ENCODE results near the gene TRPC4.

The TRPC4 gene

GRCh38 chr13:37709318-37709717 lies 160.3 kb downstream of the TRPC4 start:
- no peak for DNase-seq

DNA sequence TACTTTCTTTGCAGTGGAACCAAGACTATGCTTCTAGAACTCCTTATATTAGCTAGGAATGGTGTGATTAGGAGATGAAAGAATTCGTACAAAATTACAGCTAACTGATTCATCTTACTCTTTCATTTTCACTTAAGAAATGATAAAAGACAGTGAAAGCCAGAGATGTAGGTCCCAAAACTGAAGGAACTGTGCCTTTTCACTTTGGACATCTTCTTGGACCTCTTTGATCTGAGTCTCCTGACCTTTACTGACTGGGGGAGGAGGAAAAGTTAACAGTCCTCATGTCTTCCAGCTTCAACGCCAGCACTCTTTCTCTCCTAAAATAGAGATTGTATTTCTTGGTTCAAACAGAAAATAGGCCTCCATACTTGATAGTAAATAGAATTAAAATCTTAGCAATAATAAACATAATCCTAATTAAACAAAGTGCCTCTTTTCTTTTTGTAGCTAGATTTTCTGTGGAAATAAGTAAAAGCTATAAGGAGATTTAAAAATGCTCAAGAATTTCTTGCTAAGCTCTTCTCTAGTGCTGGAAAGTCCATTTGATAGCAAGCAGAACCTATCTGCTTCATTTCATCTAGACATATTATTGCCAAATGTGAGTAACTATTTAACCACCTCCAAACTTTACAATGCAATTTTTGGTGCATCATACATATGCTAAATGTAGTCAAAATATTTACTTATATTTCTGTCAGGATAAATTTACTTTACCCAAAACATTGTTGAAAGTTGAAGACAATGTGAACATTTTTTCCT lies 161.7 kb downstream of the TRPC4 start:
- no peak for DNase-seq

GRCh38 chr13:37706041-37706440 lies 163.5 kb downstream of the TRPC4 start:
- DNase-seq, result no peak

- no peak for DNase-seq
Observed at GRCh38 chr13:37701972-37702371, 167.6 kb downstream of the TRPC4 start.

GRCh38 chr13:37701306-37701705 lies 168.3 kb downstream of the TRPC4 start:
- DNase-seq, result no peak

- no peak for DNase-seq
Observed at GRCh38 chr13:37700887-37701286, 168.7 kb downstream of the TRPC4 start.

DNA sequence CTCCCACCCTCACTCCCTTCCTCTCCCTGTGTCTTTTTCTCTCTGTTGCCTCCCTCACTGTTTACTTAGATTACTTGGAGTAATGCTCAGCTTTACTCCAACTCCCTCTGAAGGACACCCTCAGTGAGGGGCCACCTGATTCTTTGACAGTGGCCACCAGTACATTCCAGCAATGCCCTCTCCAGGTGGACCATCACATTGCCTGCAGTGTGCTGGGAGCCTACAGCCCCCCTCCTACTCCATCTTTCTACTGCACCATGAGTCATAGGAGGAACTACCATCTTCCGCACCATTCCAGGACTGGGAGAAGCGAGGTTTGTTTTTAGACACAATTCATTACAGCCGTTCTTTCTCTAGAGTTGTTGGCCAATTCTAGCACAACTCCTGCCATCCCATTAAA lies 174.4 kb downstream of the TRPC4 start:
- DNase-seq, result no peak

- DNase-seq, result no peak
Observed at GRCh38 chr13:37690361-37690760, 179.2 kb downstream of the TRPC4 start.

- DNase-seq, result no peak
Observed at GRCh38 chr13:37686501-37686900, 183.1 kb downstream of the TRPC4 start.

DNA sequence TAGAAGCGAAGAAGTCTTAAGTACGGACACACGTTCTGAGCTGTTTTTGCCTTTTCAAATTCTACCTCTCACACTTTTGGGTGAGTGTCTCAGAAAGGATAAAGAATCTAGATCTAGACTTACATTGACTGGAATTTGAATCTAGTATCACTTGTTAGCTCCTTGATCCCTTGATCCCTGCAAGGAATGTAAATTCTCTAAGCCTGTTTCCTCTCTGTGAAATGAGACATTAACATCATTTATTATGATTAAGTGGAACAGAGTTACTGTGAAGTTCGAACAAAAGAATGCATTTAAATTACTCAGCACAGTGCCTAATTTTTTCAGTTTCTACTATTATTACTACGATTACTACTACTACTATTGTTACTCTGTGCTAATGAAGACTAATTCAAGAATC lies 184.4 kb downstream of the TRPC4 start:
- DNase-seq, result no peak

- no peak for DNase-seq
Observed at GRCh38 chr13:37682496-37682895, 187.1 kb downstream of the TRPC4 start.

DNA sequence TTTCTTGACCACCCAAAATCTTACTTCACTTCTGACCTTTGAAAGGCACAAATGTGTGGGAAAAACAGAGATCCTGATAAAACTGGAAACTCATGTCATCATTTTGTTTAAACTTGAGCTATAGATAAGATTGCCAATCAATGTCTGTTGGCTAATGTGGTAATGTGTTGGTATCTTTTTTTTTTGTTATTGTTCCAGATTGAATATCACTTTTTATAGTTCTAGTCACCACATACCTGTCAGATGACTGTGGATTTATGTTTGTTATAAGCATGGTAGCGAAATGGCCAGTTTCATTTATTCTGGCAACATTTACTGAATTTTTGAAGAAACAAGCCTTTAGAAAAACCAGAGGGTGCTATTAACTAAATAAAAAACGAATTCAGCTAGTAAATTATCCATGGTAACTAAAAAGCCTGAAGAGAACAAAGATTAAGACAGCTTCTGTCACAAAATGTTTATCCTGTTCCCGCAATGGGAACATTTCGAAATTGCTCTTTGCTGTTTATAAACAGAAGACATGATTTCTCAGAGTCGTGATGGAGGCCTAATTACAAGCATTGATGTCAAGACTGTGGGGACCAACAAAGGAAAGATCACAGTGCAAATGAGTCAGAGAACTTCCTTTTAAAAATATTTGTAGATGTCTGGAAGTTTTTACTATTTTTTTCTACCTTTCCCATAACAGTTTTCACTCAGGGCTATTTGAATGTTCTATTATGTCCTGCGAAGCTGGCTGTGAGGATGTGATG lies 188.1 kb downstream of the TRPC4 start:
- DNase-seq, result no peak

GRCh38 chr13:37680137-37680536 lies 189.4 kb downstream of the TRPC4 start:
- no peak for DNase-seq

DNA sequence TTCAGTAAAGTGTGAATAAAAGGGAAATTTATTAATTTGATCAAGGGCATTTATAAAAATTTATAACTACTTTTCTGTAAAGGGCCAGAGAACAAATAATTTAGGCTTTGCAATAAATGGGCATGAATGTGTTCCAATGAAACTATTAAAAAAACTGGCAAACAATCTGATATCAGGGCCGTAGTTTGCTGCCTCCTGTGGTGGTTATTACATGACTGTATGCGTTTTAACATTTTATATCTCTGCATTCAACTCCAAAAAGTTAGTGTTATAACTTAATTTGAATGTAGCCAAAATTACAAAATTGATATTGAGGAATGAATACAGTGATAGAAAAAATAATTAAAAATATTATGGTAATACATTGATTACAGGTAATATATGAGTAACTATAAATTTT lies 190.5 kb downstream of the TRPC4 start:
- DNase-seq, result no peak

- DNase-seq, result no peak
Observed at GRCh38 chr13:37669845-37670244, 199.7 kb downstream of the TRPC4 start.

GRCh38 chr13:37667702-37668101 lies 201.9 kb downstream of the TRPC4 start:
- no peak for DNase-seq

DNA sequence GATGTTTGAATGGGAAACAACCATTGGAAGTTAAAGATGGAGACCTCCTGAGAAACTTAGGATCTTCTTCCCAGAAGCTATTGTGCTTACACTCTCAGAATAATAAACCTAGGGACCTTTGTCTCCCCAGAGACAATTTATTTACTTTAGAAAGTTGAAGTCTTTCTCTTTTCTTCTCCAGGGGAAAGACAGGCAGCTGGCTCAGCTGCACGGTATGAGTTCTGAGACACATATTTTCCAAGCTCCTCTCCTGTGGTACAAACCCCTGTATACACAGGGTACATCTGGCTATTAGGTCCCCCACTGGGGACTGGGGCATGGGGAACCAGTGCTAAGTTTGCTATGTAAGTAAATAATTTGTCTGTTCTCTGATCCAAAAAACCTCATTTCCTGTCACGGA lies 203.5 kb downstream of the TRPC4 start:
- no peak for DNase-seq

GRCh38 chr13:37665420-37665819 lies 204.2 kb downstream of the TRPC4 start:
- DNase-seq, result no peak

GRCh38 chr13:37663724-37664123 lies 205.8 kb downstream of the TRPC4 start:
- no peak for DNase-seq

DNA sequence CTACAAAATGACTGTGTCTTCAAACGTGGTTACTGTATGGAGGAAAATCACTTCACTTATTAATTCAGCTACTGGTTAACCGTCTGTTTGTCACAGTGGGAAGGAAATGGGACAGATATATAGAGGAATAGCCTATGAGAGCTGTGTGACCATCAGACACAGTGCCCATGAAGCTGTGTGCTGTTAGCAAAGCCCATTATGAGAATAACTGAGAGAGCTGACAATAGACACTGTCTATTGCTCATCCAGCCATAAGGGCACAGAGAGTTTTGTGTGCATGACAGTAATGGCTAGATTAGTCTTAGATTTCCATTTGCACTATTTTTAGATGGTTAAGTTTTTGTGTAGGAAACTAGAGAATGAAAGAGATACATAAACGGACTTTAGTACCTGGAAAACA lies 206.9 kb downstream of the TRPC4 start:
- no peak for DNase-seq

DNA sequence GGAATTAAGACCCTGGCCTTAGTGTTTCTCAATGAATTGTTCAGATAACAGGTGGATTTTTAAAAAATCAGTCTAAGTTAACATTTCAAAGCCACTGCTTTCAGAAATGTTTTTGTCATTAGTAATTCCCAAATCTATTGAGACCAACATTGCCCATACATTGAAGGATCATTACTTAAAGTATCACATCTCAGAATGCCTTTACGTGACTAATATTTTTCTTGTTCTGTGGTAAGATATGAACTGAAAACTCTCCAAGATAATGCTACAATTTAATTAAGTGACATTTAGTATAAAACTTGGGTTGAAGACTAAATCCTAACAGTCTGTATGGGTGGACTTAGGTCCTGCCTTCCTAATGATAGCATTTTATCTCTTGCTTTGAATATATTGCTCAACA lies 211.6 kb downstream of the TRPC4 start:
- no peak for DNase-seq

- DNase-seq, result no peak
Observed at GRCh38 chr13:37657134-37657533, 212.4 kb downstream of the TRPC4 start.

- DNase-seq, result no peak
Observed at GRCh38 chr13:37656247-37656940, 213.2 kb downstream of the TRPC4 start.

GRCh38 chr13:37652596-37652995 lies 217.0 kb downstream of the TRPC4 start:
- no peak for DNase-seq

All from femur (tissue), 1 donor.